NT2/D1 (cell line): ENCODE data around the gene GZF1.

Experiments
- SUZ12 ChIP-seq: IDR thresholded peaks from 2 replicates; pipeline ENCODE4 v1.6.1; 2011; ENCODE audit not compliant: insufficient read length, insufficient read depth; ENCODE audit errors: extremely low read depth
- YY1 ChIP-seq: IDR thresholded peaks from 2 replicates; pipeline ENCODE4 v1.6.1; 2011; ENCODE audit not compliant: insufficient read length, insufficient read depth
- ZNF274 ChIP-seq: IDR thresholded peaks from 2 replicates; pipeline ENCODE4 v1.6.1; 2011; ENCODE audit warnings: mild to moderate bottlenecking, low read depth, low read length

- TF ChIP-seq SUZ12, result no peak
- no peak for TF ChIP-seq YY1
- TF ChIP-seq ZNF274, result no peak
These were observed 46.9 kb upstream of the GZF1 start for GRCh38 chr20:23315099-23315498.
